A673 (cell line): ENCODE measurements around the gene TBX4. TPM values are rescaled to one million over a fixed set of nuclear protein-coding genes. Genes with fewer than 3 reads are reported as not detected.

Experiments
- BruUV-seq: library from RNA; stranded (reverse); fragments of 400-500 nt; replicated peaks from 2 replicates; lab custom pipeline; 2021; lab: Mats Ljungman, UMichigan
- CTCF ChIA-PET: fragments of 300-600 bp; sonication (Branson Sonifier 250); formaldehyde crosslinking; loops from one replicate; lab custom pipeline; 2022; ENCODE audit warnings: antibody characterized with exemption; lab: Charles Lee
- POLR2A ChIA-PET: fragments of 300-600 bp; sonication (Branson Sonifier 250); formaldehyde crosslinking; loops from one replicate; lab custom pipeline; 2022; ENCODE audit warnings: antibody characterized with exemption; ENCODE audit not compliant: low non-redundant PET; lab: Charles Lee
- DNase-seq: peaks from one replicate; pipeline ENCODE4 v3.0.0-alpha.2; 2015; ENCODE audit warnings: low spot score
- H3K27ac ChIP-seq: fragments of 200-600 bp; sonication (generic); 2 replicates; pipeline ENCODE4 v1.5.1; 2016; ENCODE audit warnings: mixed run types, low read depth, mild to moderate bottlenecking, mixed read lengths, antibody characterized with exemption, low read length; ENCODE audit not compliant: poor library complexity, severe bottlenecking
- H3K27me3 ChIP-seq: fragments of 200-600 bp; sonication (generic); replicated peaks from 2 replicates; pipeline ENCODE4 v1.6.1; 2017; ENCODE audit warnings: mixed run types, low read depth, mild to moderate bottlenecking, mixed read lengths, antibody characterized with exemption, low read length; ENCODE audit not compliant: insufficient read depth, poor library complexity
- H3K36me3 ChIP-seq: fragments of 200-600 bp; sonication (generic); 2 replicates; pipeline ENCODE4 v1.6.1; 2016; ENCODE audit warnings: mixed run types, mild to moderate bottlenecking, mixed read lengths, antibody characterized with exemption, low read length; ENCODE audit not compliant: insufficient read depth, poor library complexity, severe bottlenecking
- H3K4me1 ChIP-seq: fragments of 200-600 bp; sonication (generic); 2 replicates; pipeline ENCODE4 v1.6.1; 2017; ENCODE audit warnings: mixed run types, mild to moderate bottlenecking, mixed read lengths, antibody characterized with exemption, low read length; ENCODE audit not compliant: insufficient read depth, poor library complexity, severe bottlenecking
- H3K4me3 ChIP-seq: fragments of 200-600 bp; sonication (generic); 2 replicates; pipeline ENCODE4 v1.5.1; 2016; ENCODE audit warnings: low read depth, mixed run types, mild to moderate bottlenecking, mixed read lengths, low read length; ENCODE audit not compliant: poor library complexity, severe bottlenecking
- H3K9me3 ChIP-seq: fragments of 200-600 bp; sonication (generic); 2 replicates; pipeline ENCODE4 v1.6.1; 2016; ENCODE audit warnings: mixed run types, low read depth, mild to moderate bottlenecking, mixed read lengths, antibody characterized with exemption, low read length; ENCODE audit not compliant: poor library complexity, severe bottlenecking
- CTCF ChIP-seq: fragments of 300-800, 200-600 bp; sonication (generic); conservative IDR thresholded peaks from 2 replicates; pipeline ENCODE4 v1.5.1; 2017; ENCODE audit warnings: low read depth, mild to moderate bottlenecking, antibody characterized with exemption, low read length, moderate library complexity, mixed read lengths
- EZH2 ChIP-seq: fragments of 200-600 bp; sonication (generic); IDR thresholded peaks from 2 replicates; pipeline ENCODE4 v1.6.1; 2017; ENCODE audit warnings: borderline replicate concordance, low read depth, mild to moderate bottlenecking, mixed read lengths, antibody characterized with exemption, low read length; ENCODE audit not compliant: poor library complexity, severe bottlenecking
- intact Hi-C: fragments of 100-400 bp; cut with micrococcal nuclease; formaldehyde crosslinking; loops from one replicate; pipeline ENCODE4 v1.10.0; 2022; ENCODE audit not compliant: unreplicated experiment
- total RNA-seq: library from RNA; stranded (reverse); gene quantifications from 2 replicates; pipeline ENCODE4 v1.2.3, GENCODE V29; 2021

Gene TBX4
- total RNA-seq, 1 experiment from 2014 or later: not detected

GRCh38 chr17:61456688-61457225, 4.5 kb downstream of the TBX4 start:
- POLR2A ChIA-PET: no interaction called here
- CTCF ChIA-PET: interaction anchor here (0.5 kb wide), 1 partner anchor 9 kb away, joined by 3 read pairs; no protein-coding TSS in a partner anchor
- peaks cover 21% of the 10 kb centered on the region for H3K27me3 ChIP-seq

GRCh38 chr17:61457226-61457983, 5.2 kb downstream of the TBX4 start:
- ChIA-PET POLR2A (no interaction called here), CTCF (interaction anchor here (0.5 kb wide), 1 partner anchor 9 kb away, joined by 3 read pairs; no protein-coding TSS in a partner anchor)
- Histone ChIP-seq H3K27ac (no peak overlapping the region), H3K4me3 (peak overlapping the region; percentile 29), H3K4me1 (peaks cover 4% of the 10 kb centered on the region), H3K9me3 (no peaks in the 10 kb centered on the region), H3K27me3 (peaks cover 21% of the 10 kb centered on the region), H3K36me3 (no peaks in the 10 kb centered on the region)
- intact Hi-C loops: no loop called here
- TF ChIP-seq CTCF (no peak), EZH2 (no peak)
- peak; percentile 16 for DNase-seq
- BruUV-seq: no TSS peak

More at GRCh38 chr17:61456688-61457225, 4.5 kb downstream of the TBX4 start:
- H3K4me1 ChIP-seq: no peaks in the 10 kb centered on the region
- intact Hi-C loops: no loop called here
- no TSS peak for BruUV-seq
- no peak overlapping the region for H3K4me3 ChIP-seq
- TF ChIP-seq CTCF: no peak
- TF ChIP-seq EZH2: no peak
- H3K9me3 ChIP-seq: no peaks in the 10 kb centered on the region
- no peak overlapping the region for H3K27ac ChIP-seq
- H3K36me3 ChIP-seq: no peaks in the 10 kb centered on the region
- no peak for DNase-seq

GRCh38 chr17:61458000-61458399, 5.8 kb downstream of the TBX4 start:
- Histone ChIP-seq H3K4me1 (peaks cover 4% of the 10 kb centered on the region), H3K4me3 (peak overlapping the region; percentile 29), H3K27me3 (peaks cover 25% of the 10 kb centered on the region), H3K9me3 (no peaks in the 10 kb centered on the region), H3K27ac (no peak overlapping the region), H3K36me3 (no peaks in the 10 kb centered on the region)
- no peak for DNase-seq
- ChIA-PET CTCF (no interaction called here), POLR2A (no interaction called here)
- TF ChIP-seq CTCF (no peak), EZH2 (no peak)
- intact Hi-C loops: no loop called here
- no TSS peak for BruUV-seq
